GM19035 (cell line): Measurements from ENCODE around the gene PRDM13.
A peak's percentile ranks its signal among the peaks of the same experiment; 100 is the strongest.
"Not testable (repeated sequence)": the region's sequence is repeated elsewhere in the genome, so short reads cannot be mapped to it uniquely, and the experiment has no call there.

Source experiments
- ATAC-seq: cut with Tn5 transposase; IDR thresholded peaks from one replicate; pipeline ENCODE4 v1.9.1; 2021; ENCODE audit not compliant: unreplicated experiment

PRDM13 gene

GRCh38 chr6:99606656-99607415, at the start of gene PRDM13:
Gene PRDM13, plus strand, starts transcription at chr6:99606833. Its CDS starts 202 bp downstream, at chr6:99607035.
- no peak for ATAC-seq

- ATAC-seq, result no peak
Measured at GRCh38 chr6:99559057-99559456, 47.6 kb upstream of the PRDM13 start.

GRCh38 chr6:99560668-99561067, 46.0 kb upstream of the PRDM13 start:
- no peak for ATAC-seq

- ATAC-seq, result no peak
Measured at GRCh38 chr6:99563056-99563723, 43.4 kb upstream of the PRDM13 start.

- ATAC-seq, result peak; percentile 98
Measured at GRCh38 chr6:99568103-99568933, 38.3 kb upstream of the PRDM13 start, which contains the start of gene CCNC. Gene CCNC, minus strand, starts transcription at chr6:99568660. Its CDS starts 133 bp downstream, at chr6:99568527.

- ATAC-seq, result no peak
Measured at GRCh38 chr6:99573980-99574617, 32.5 kb upstream of the PRDM13 start.

GRCh38 chr6:99575544-99576227, 30.9 kb upstream of the PRDM13 start:
- no peak for ATAC-seq

GRCh38 chr6:99579781-99580180, 26.9 kb upstream of the PRDM13 start:
- ATAC-seq, result no peak

- ATAC-seq, result no peak
Measured at GRCh38 chr6:99587792-99588191, 18.8 kb upstream of the PRDM13 start.

- ATAC-seq, result peak; percentile 88
Measured at GRCh38 chr6:99588618-99589289, 17.9 kb upstream of the PRDM13 start.

- peak; percentile 35 for ATAC-seq
Measured at GRCh38 chr6:99589290-99589672, 17.4 kb upstream of the PRDM13 start.

- no peak for ATAC-seq
Measured at GRCh38 chr6:99589907-99590493, 16.6 kb upstream of the PRDM13 start.

GRCh38 chr6:99590728-99591672, 15.6 kb upstream of the PRDM13 start:
- no peak for ATAC-seq

- ATAC-seq, result no peak
Measured at GRCh38 chr6:99591673-99592364, 14.8 kb upstream of the PRDM13 start.

GRCh38 chr6:99592900-99593299, 13.7 kb upstream of the PRDM13 start:
- ATAC-seq, result no peak

GRCh38 chr6:99594696-99595095, 11.9 kb upstream of the PRDM13 start:
- not testable (repeated sequence) for ATAC-seq

GRCh38 chr6:99602520-99603420, 3.9 kb upstream of the PRDM13 start:
- no peak for ATAC-seq
